DND-41 (cell line): Measurements from ENCODE around the gene MCOLN1.

Experiments
- EZH2 ChIP-seq: IDR thresholded peaks from 3 replicates; pipeline ENCODE4 v1.6.1; 2012; ENCODE audit warnings: borderline replicate concordance, low read depth, mild to moderate bottlenecking, moderate library complexity, low read length, inconsistent platforms; ENCODE audit not compliant: severe bottlenecking
- TF ChIP-seq, protein P1 (sequence below): IDR thresholded peaks from 2 replicates; pipeline ENCODE4 v1.5.1; 2012; ENCODE audit warnings: borderline replicate concordance, low read length, moderate library complexity, mild to moderate bottlenecking; ENCODE audit not compliant: poor library complexity, severe bottlenecking; ENCODE audit errors: extremely low read depth

DNA sequence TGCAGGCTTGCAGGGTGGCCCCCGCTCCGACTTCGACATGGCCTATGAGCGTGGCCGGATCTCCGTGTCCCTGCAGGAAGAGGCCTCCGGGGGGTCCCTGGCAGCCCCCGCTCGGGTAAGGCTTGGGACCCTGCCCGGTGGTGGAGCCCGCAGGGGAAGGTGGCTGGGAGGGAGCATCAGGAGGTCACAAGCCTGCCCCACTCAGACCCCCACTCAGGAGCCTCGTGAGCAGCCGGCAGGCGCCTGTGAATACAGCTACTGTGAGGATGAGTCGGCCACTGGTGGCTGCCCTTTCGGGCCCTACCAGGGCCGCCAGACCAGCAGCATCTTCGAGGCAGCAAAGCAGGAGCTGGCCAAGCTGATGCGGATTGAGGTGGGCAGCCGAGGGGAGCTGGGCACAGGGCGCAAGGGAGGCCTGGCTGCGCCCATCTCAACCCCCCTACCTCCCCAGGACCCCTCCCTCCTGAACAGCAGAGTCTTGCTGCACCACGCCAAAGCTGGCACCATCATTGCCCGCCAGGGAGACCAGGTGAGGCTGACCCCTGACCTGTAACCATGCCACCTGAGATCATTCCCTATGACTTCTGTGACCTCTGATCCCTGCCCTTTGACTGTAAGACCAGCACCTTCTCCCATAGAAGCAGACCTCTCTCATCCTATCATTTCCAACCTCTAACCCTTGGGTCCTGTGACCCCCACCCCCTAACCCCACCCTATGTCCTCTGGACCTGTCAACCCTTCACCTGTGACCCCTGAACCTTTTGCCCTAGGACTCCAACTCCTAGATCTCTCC is 20.3 kb downstream of the MCOLN1 start:
- no peak for TF ChIP-seq EZH2
- TF ChIP-seq, protein P1, sequence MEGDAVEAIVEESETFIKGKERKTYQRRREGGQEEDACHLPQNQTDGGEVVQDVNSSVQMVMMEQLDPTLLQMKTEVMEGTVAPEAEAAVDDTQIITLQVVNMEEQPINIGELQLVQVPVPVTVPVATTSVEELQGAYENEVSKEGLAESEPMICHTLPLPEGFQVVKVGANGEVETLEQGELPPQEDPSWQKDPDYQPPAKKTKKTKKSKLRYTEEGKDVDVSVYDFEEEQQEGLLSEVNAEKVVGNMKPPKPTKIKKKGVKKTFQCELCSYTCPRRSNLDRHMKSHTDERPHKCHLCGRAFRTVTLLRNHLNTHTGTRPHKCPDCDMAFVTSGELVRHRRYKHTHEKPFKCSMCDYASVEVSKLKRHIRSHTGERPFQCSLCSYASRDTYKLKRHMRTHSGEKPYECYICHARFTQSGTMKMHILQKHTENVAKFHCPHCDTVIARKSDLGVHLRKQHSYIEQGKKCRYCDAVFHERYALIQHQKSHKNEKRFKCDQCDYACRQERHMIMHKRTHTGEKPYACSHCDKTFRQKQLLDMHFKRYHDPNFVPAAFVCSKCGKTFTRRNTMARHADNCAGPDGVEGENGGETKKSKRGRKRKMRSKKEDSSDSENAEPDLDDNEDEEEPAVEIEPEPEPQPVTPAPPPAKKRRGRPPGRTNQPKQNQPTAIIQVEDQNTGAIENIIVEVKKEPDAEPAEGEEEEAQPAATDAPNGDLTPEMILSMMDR = no peak
